MM.1S (cell line): ENCODE data around the gene CPHXL.

Experiments used
- DNase-seq: peaks from one replicate; pipeline ENCODE4 v3.0.0-alpha.2; 2015
- H2AFZ ChIP-seq: fragments of 300-600 bp; sonication (generic); 2 replicates; pipeline ENCODE4 v1.6.0; 2016; ENCODE audit warnings: antibody characterized with exemption, low read length
- H3F3A ChIP-seq: fragments of 300-600 bp; sonication (generic); 2 replicates; pipeline ENCODE4 v1.6.1; 2016; ENCODE audit warnings: mild to moderate bottlenecking, antibody characterized with exemption, low read length, moderate library complexity, mixed read lengths; ENCODE audit not compliant: insufficient read depth
- H3K27ac ChIP-seq: fragments of 300-600 bp; sonication (generic); 2 replicates; pipeline ENCODE4 v1.5.1; 2016; ENCODE audit warnings: mild to moderate bottlenecking, low read length
- H3K27me3 ChIP-seq: fragments of 300-600 bp; sonication (generic); replicated peaks from 2 replicates; pipeline ENCODE4 v1.6.0; 2016; ENCODE audit warnings: low read length; ENCODE audit not compliant: insufficient read depth
- H3K36me3 ChIP-seq: fragments of 300-600 bp; sonication (generic); replicated peaks from 2 replicates; pipeline ENCODE4 v1.6.1; 2016; ENCODE audit warnings: mild to moderate bottlenecking, low read length, mixed read lengths; ENCODE audit not compliant: insufficient read depth
- H3K4me1 ChIP-seq: fragments of 300-600 bp; sonication (generic); 2 replicates; pipeline ENCODE4 v1.6.1; 2016; ENCODE audit warnings: low read length, mixed read lengths
- H3K4me2 ChIP-seq: fragments of 300-600 bp; sonication (generic); 2 replicates; pipeline ENCODE4 v1.6.0; 2016; ENCODE audit warnings: low read depth, low read length
- H3K4me3 ChIP-seq: fragments of 300-600 bp; sonication (generic); 2 replicates; pipeline ENCODE4 v1.5.1; 2016; ENCODE audit warnings: low read length, mixed read lengths
- H3K79me2 ChIP-seq: fragments of 300-600 bp; sonication (generic); 2 replicates; pipeline ENCODE4 v1.6.1; 2016; ENCODE audit warnings: mixed run types, low read length, mixed read lengths
- H3K9ac ChIP-seq: fragments of 300-600 bp; sonication (generic); 2 replicates; pipeline ENCODE4 v1.6.1; 2016; ENCODE audit warnings: low read length, mixed read lengths
- H3K9me2 ChIP-seq: fragments of 300-600 bp; sonication (generic); replicated peaks from 2 replicates; pipeline ENCODE4 v1.6.1; 2016; ENCODE audit warnings: mild to moderate bottlenecking, low read length, mixed read lengths; ENCODE audit not compliant: insufficient read depth
- H3K9me3 ChIP-seq: fragments of 300-600 bp; sonication (generic); replicated peaks from 2 replicates; pipeline ENCODE4 v1.6.1; 2016; ENCODE audit warnings: mild to moderate bottlenecking, low read length, mixed read lengths; ENCODE audit not compliant: insufficient read depth
- H4K20me1 ChIP-seq: fragments of 300-600 bp; sonication (generic); 2 replicates; pipeline ENCODE4 v1.6.1; 2016; ENCODE audit warnings: mild to moderate bottlenecking, low read length, moderate library complexity, mixed read lengths; ENCODE audit not compliant: insufficient read depth
- EZH2 ChIP-seq: fragments of 300-600 bp; sonication (generic); optimal IDR thresholded peaks from 2 replicates; pipeline ENCODE3; 2017; ENCODE audit warnings: low read depth, mild to moderate bottlenecking, antibody characterized with exemption, low read length, mixed read lengths
- EZH2phosphoT487 ChIP-seq: fragments of 300-600 bp; sonication (generic); IDR thresholded peaks from 2 replicates; pipeline ENCODE4 v1.6.1; 2018; ENCODE audit warnings: antibody characterized with exemption, low read length
- TF ChIP-seq, protein P1 (sequence below): fragments of 300-600 bp; sonication (generic); IDR thresholded peaks from 2 replicates; pipeline ENCODE4 v1.5.1; 2016; ENCODE audit warnings: antibody characterized with exemption, low read length, mixed read lengths

Gene CPHXL

DNA sequence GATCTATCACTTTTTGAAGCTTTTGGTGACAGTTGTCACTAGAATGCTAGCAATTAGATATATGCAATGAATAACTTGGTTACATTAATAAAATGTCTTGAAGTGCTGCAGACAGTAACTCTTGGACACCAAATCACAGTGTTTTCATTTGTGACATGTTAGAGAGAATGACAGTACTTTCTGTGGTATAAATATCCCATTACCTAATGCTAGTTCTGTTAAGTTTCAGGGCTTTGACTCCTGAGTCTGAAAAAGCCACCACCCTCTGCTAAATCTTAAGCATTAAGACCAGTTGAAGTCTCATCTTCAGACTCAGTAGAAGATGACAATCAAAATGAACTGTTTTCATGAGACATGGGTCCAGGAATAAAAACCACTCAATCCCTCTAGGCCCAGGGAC, 38.9 kb downstream of the CPHXL start:
- no peaks in the 10 kb centered on the region for H3K9me2 ChIP-seq
- peak; percentile 9 for DNase-seq
- H3K36me3 ChIP-seq: no peaks in the 10 kb centered on the region
- H3K4me3 ChIP-seq: no peak overlapping the region
- H3F3A ChIP-seq: no peaks in the 10 kb centered on the region
- no peak overlapping the region for H2AFZ ChIP-seq
- H3K4me2 ChIP-seq: no peak overlapping the region
- H3K9me3 ChIP-seq: no peaks in the 10 kb centered on the region
- H4K20me1 ChIP-seq: no peaks in the 10 kb centered on the region
- no peaks in the 10 kb centered on the region for H3K4me1 ChIP-seq
- no peak for TF ChIP-seq EZH2
- no peak for TF ChIP-seq EZH2phosphoT487
- TF ChIP-seq, protein P1, sequence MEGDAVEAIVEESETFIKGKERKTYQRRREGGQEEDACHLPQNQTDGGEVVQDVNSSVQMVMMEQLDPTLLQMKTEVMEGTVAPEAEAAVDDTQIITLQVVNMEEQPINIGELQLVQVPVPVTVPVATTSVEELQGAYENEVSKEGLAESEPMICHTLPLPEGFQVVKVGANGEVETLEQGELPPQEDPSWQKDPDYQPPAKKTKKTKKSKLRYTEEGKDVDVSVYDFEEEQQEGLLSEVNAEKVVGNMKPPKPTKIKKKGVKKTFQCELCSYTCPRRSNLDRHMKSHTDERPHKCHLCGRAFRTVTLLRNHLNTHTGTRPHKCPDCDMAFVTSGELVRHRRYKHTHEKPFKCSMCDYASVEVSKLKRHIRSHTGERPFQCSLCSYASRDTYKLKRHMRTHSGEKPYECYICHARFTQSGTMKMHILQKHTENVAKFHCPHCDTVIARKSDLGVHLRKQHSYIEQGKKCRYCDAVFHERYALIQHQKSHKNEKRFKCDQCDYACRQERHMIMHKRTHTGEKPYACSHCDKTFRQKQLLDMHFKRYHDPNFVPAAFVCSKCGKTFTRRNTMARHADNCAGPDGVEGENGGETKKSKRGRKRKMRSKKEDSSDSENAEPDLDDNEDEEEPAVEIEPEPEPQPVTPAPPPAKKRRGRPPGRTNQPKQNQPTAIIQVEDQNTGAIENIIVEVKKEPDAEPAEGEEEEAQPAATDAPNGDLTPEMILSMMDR: no peak
- no peak overlapping the region for H3K9ac ChIP-seq
- no peaks in the 10 kb centered on the region for H3K79me2 ChIP-seq
- no peaks in the 10 kb centered on the region for H3K27me3 ChIP-seq
- no peak overlapping the region for H3K27ac ChIP-seq

- Histone ChIP-seq H3K27me3 (no peaks in the 10 kb centered on the region), H3K27ac (no peak overlapping the region), H3K4me3 (no peak overlapping the region), H3K36me3 (no peaks in the 10 kb centered on the region), H3K9me3 (no peaks in the 10 kb centered on the region), H2AFZ (no peak overlapping the region), H3K9me2 (no peaks in the 10 kb centered on the region), H3K9ac (no peak overlapping the region), H4K20me1 (no peaks in the 10 kb centered on the region), H3K4me1 (no peaks in the 10 kb centered on the region), H3F3A (no peaks in the 10 kb centered on the region), H3K4me2 (no peak overlapping the region), H3K79me2 (no peaks in the 10 kb centered on the region)
- TF ChIP-seq EZH2phosphoT487 (no peak), EZH2 (no peak)
- TF ChIP-seq, protein P1: no peak
- no peak for DNase-seq
Observed at GRCh38 chr16:75682308-75682707, 44.0 kb downstream of the CPHXL start.

- H3K27ac ChIP-seq: no peak overlapping the region
- TF ChIP-seq, protein P1: no peak
- no peak for TF ChIP-seq EZH2phosphoT487
- TF ChIP-seq EZH2: no peak
- DNase-seq: no peak
- no peak overlapping the region for H3K9ac ChIP-seq
- H3K9me2 ChIP-seq: no peaks in the 10 kb centered on the region
- H3K27me3 ChIP-seq: no peaks in the 10 kb centered on the region
- no peak overlapping the region for H3K4me3 ChIP-seq
- H3K36me3 ChIP-seq: no peaks in the 10 kb centered on the region
- no peaks in the 10 kb centered on the region for H4K20me1 ChIP-seq
- no peaks in the 10 kb centered on the region for H3F3A ChIP-seq
- H3K4me1 ChIP-seq: no peaks in the 10 kb centered on the region
- no peaks in the 10 kb centered on the region for H3K9me3 ChIP-seq
- H3K4me2 ChIP-seq: no peak overlapping the region
- no peak overlapping the region for H2AFZ ChIP-seq
- H3K79me2 ChIP-seq: no peaks in the 10 kb centered on the region
Observed at GRCh38 chr16:75679366-75679765, 46.9 kb downstream of the CPHXL start.

DNA sequence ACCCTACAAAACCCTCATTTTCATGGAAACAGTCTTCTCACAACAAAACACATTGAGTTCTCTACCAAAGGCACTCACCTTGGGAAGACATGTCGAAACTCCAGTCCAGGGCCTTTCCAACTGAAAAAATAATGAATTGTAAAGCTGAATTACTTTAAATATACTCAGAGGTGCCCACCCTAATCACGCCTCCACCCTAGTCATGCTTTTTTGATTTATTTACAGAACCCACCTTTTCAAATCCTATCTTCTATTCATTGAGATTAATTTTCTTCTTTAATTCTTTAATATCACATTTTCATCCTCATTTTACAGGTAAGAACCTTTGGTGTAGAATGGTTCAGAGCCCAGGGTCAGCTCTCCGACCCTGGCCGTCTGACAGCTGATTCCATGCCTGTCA, 49.4 kb downstream of the CPHXL start, which contains the start of gene CPHXL2:
Gene CPHXL2 (minus strand): TSS at position 101 of the 400 bp plus-strand sequence. CDS start 10 bp downstream, at position 91.
- no peaks in the 10 kb centered on the region for H3K9me2 ChIP-seq

More for the DNA sequence above, 49.4 kb downstream of the CPHXL start, which contains the start of gene CPHXL2:
- Histone ChIP-seq H3F3A (no peaks in the 10 kb centered on the region), H3K4me3 (no peak within 1 kb of the TSS), H3K9ac (no peak within 1 kb of the TSS), H2AFZ (no peak within 1 kb of the TSS), H3K79me2 (no peaks in the 10 kb centered on the region), H3K9me3 (no peaks in the 10 kb centered on the region), H4K20me1 (no peaks in the 10 kb centered on the region), H3K27ac (no peak within 1 kb of the TSS), H3K4me1 (no peaks in the 10 kb centered on the region), H3K4me2 (no peak within 1 kb of the TSS), H3K36me3 (no peaks in the 10 kb centered on the region), H3K27me3 (no peaks in the 10 kb centered on the region)
- TF ChIP-seq EZH2 (no peak), EZH2phosphoT487 (no peak)
- TF ChIP-seq, protein P1: no peak
- DNase-seq: no peak
